GM12878 (cell line): ENCODE results near the gene CD79A. TPM values are rescaled to one million over a fixed set of nuclear protein-coding genes. Genes with fewer than 3 reads are reported as not detected.
A peak's percentile ranks its signal among the peaks of the same experiment; 100 is the strongest.

Source experiments
- ATAC-seq: fragments of 200-7000 bp; cut with Tn5 transposase; 3 replicates; pipeline ENCODE4 v1.9.1; 2020; ENCODE audit warnings: mild to moderate bottlenecking, moderate library complexity
- BruUV-seq: library from RNA; stranded (reverse); fragments of 400-500 nt; replicated peaks from 2 replicates; lab custom pipeline; 2021; lab: Mats Ljungman, UMichigan
- CTCF ChIA-PET: fragments of 300-600 bp; sonication (Branson Sonifier 250); formaldehyde crosslinking; extraction: SDS; loops from one replicate; lab custom pipeline; 2021; ENCODE audit warnings: inconsistent platforms; lab: Yijun Ruan, JAX
- POLR2A ChIA-PET: fragments of 350-600 bp; formaldehyde crosslinking; extraction: SDS; loops from one replicate; lab custom pipeline; 2021; ENCODE audit warnings: inconsistent platforms; lab: Charles Lee
- RAD21 ChIA-PET: fragments of 300-600 bp; sonication (Branson Sonifier 250); formaldehyde crosslinking; loops from one replicate; lab custom pipeline; 2023; ENCODE audit warnings: antibody characterized with exemption; ENCODE audit not compliant: unreplicated experiment; lab: Charles Lee
- SMC1A ChIA-PET: fragments of 300-600 bp; sonication (Branson Sonifier 250); formaldehyde crosslinking; loops from one replicate; lab custom pipeline; 2023; ENCODE audit not compliant: unreplicated experiment, uncharacterized antibody; lab: Charles Lee
- DNase-seq: peaks from one replicate; pipeline ENCODE4 v3.0.0-alpha.2; 2011; ENCODE audit warnings: low read depth, low spot score
- FAIRE-seq: peaks from 3 replicates; lab custom pipeline; 2011; peaks lifted over from hg19 to GRCh38; lab: Jason Lieb, UNC
- H2AFZ ChIP-seq: 2 replicates; pipeline ENCODE4 v1.6.0; 2011; ENCODE audit warnings: low read depth, low read length, control low read depth; ENCODE audit not compliant: control insufficient read depth
- H3K27ac ChIP-seq: 2 replicates; pipeline ENCODE4 v1.5.1; 2011; ENCODE audit warnings: control low read depth; ENCODE audit not compliant: control insufficient read depth, insufficient read depth
- H3K27me3 ChIP-seq, 2 experiments: replicated peaks in 1 of 2; 2 replicates each; pipeline versions ENCODE4 v1.6.0 to v1.6.1; 2011; ENCODE audit warnings: low read length in 1 of 2; ENCODE audit not compliant: control insufficient read depth in 2 of 2, insufficient read depth in 2 of 2
- H3K36me3 ChIP-seq, 2 experiments: 2 replicates each; pipeline ENCODE4 v1.5.1; 2011; ENCODE audit warnings: low read length in 1 of 2; ENCODE audit not compliant: control insufficient read depth in 2 of 2, insufficient read depth in 2 of 2
- H3K4me1 ChIP-seq: 2 replicates; pipeline ENCODE4 v1.6.1; 2011; ENCODE audit warnings: mild to moderate bottlenecking, low read length, moderate library complexity, mixed read lengths; ENCODE audit not compliant: control insufficient read depth, insufficient read depth
- H3K4me2 ChIP-seq: 2 replicates; pipeline ENCODE4 v1.6.0; 2011; ENCODE audit warnings: control low read depth; ENCODE audit not compliant: control insufficient read depth, insufficient read depth
- H3K4me3 ChIP-seq: fragments of 200-600 bp; sonication (generic); 2 replicates; pipeline ENCODE4 v1.5.1; 2016
- H3K79me2 ChIP-seq: 2 replicates; pipeline ENCODE4 v1.6.0; 2011; ENCODE audit warnings: low read length; ENCODE audit not compliant: control insufficient read depth, insufficient read depth
- H3K9ac ChIP-seq: 2 replicates; pipeline ENCODE4 v1.8.0; 2011; ENCODE audit warnings: low read length, control low read depth, mixed read lengths; ENCODE audit not compliant: control insufficient read depth, insufficient read depth
- H3K9me3 ChIP-seq: replicated peaks from 3 replicates; pipeline ENCODE4 v1.5.1; 2011; ENCODE audit warnings: mild to moderate bottlenecking, low read length; ENCODE audit not compliant: control insufficient read depth, insufficient read depth
- H4K20me1 ChIP-seq: 2 replicates; pipeline ENCODE4 v1.6.0; 2011; ENCODE audit not compliant: control insufficient read depth, insufficient read depth
- CBX3 ChIP-seq: fragments of 200-600 bp; sonication (generic); IDR thresholded peaks from 2 replicates; pipeline ENCODE4 v1.6.1; 2016; ENCODE audit warnings: low read depth, borderline replicate concordance
- DPF2 ChIP-seq: fragments of 450-650 bp; IDR thresholded peaks from 2 replicates; pipeline ENCODE4 v1.6.1; 2017; ENCODE audit warnings: mild to moderate bottlenecking
- ETV6 ChIP-seq, 2 experiments: fragments of 450-650 bp in 1 of 2; IDR thresholded peaks in 1 of 2; conservative IDR thresholded peaks in 1 of 2; 2 replicates each; pipeline ENCODE4 v1.6.1; 2014; ENCODE audit warnings: antibody characterized with exemption in 1 of 2, borderline replicate concordance in 1 of 2, low read depth in 1 of 2, mild to moderate bottlenecking in 1 of 2, moderate library complexity in 1 of 2
- HDGF ChIP-seq: fragments of 450-650 bp; IDR thresholded peaks from 2 replicates; pipeline ENCODE4 v1.6.1; 2016; ENCODE audit warnings: antibody characterized with exemption
- IRF4 ChIP-seq: IDR thresholded peaks from 2 replicates; pipeline ENCODE4 v1.6.1; 2011; ENCODE audit warnings: low read depth, low read length
- LARP7 ChIP-seq: fragments of 450-650 bp; IDR thresholded peaks from 2 replicates; pipeline ENCODE4 v1.6.1; 2017; ENCODE audit warnings: mild to moderate bottlenecking
- MYC ChIP-seq: IDR thresholded peaks from 2 replicates; pipeline ENCODE4 v1.6.1; 2011; ENCODE audit warnings: mild to moderate bottlenecking, low read length, moderate library complexity, inconsistent platforms; ENCODE audit not compliant: insufficient read depth, insufficient replicate concordance, insufficient read length, severe bottlenecking
- POLR2AphosphoS2 ChIP-seq: IDR thresholded peaks from 2 replicates; pipeline ENCODE4 v1.6.1; 2011; ENCODE audit warnings: low read depth, mild to moderate bottlenecking, low read length, improper control_type of control experiment, moderate library complexity
- POU2F2 ChIP-seq: IDR thresholded peaks from 3 replicates; pipeline ENCODE4 v1.6.1; 2011; ENCODE audit warnings: low read depth, mild to moderate bottlenecking, low read length, borderline replicate concordance
- RB1 ChIP-seq: fragments of 450-650 bp; formaldehyde crosslinking; IDR thresholded peaks from 2 replicates; pipeline ENCODE4 v1.6.1; 2017; ENCODE audit warnings: mild to moderate bottlenecking, borderline replicate concordance
- SIN3A ChIP-seq: IDR thresholded peaks from 2 replicates; pipeline ENCODE4 v1.6.1; 2012; ENCODE audit warnings: low read depth, low read length, improper control_type of control experiment
- STAT3 ChIP-seq: IDR thresholded peaks from 2 replicates; pipeline ENCODE4 v1.6.1; 2011; ENCODE audit warnings: low read depth, low read length, improper control_type of control experiment
- ZNF24 ChIP-seq: fragments of 450-650 bp; IDR thresholded peaks from 2 replicates; pipeline ENCODE4 v1.6.1; 2017; ENCODE audit warnings: antibody characterized with exemption, mild to moderate bottlenecking
- WGBS: methylation state at CpG from one replicate; pipeline ENCODE4 v1.1.6; 2016; ENCODE audit warnings: low lambda C conversion rate; ENCODE audit not compliant: insufficient replicate concordance, insufficient coverage; ENCODE audit errors: missing lambda C conversion rate; 5-methylcytosine and 5-hydroxymethylcytosine counted together
- in situ Hi-C: fragments of 300-500 bp; cut with MboI; formaldehyde crosslinking; loops from 9 replicates; pipeline ENCODE4 v1.14.3; 2018; ENCODE audit warnings: mixed read lengths
- intact Hi-C: fragments of 100-400 bp; cut with micrococcal nuclease; formaldehyde crosslinking; loops from one replicate; pipeline ENCODE4 v1.14.2; 2022; ENCODE audit not compliant: unreplicated experiment
- polyA plus RNA-seq, 11 experiments: library from polyadenylated mRNA; depleted of rRNA in 4 of 11; unstranded in 6 of 11; stranded (reverse) in 5 of 11; fragments of >200 nt; fragmentation: Nextera tagmentation in 4 of 11; fragmentation: Illumina TruSeq in 1 of 11; extraction: Ambion mirVana in 4 of 11; extraction: Trizol in 1 of 11; gene quantifications; 1 replicate in 1 of 11; 2 replicates in 10 of 11; pipeline versions ENCODE4 v1.2.1 to v1.2.3, GENCODE V29; 2011 to 2016; ENCODE audit warnings: inconsistent platforms in 2 of 11, missing spikeins in 2 of 11, low read depth in 1 of 11
- total RNA-seq, 4 experiments: library from RNA; depleted of rRNA in 3 of 4; stranded (reverse); fragments of >200 nt in 3 of 4; fragmentation: Illumina TruSeq in 1 of 4; extraction: Trizol in 1 of 4; gene quantifications; 2 replicates each; pipeline versions ENCODE4 v1.2.1 to v1.2.3, GENCODE V29; 2013 to 2021
- TF ChIP-seq, protein P1 (sequence below): IDR thresholded peaks from 2 replicates; pipeline ENCODE4 v1.6.1; 2011; ENCODE audit warnings: borderline replicate concordance, low read depth, mild to moderate bottlenecking, moderate library complexity, low read length; ENCODE audit not compliant: insufficient read depth, poor library complexity, severe bottlenecking

The CD79A gene
- total and polyA plus RNA-seq, 10 of the 15 experiments (the other 5 are each of a cell fraction or from before 2014, with no cell fraction given), result 38.8 to 414 (median 282) TPM

DNA sequence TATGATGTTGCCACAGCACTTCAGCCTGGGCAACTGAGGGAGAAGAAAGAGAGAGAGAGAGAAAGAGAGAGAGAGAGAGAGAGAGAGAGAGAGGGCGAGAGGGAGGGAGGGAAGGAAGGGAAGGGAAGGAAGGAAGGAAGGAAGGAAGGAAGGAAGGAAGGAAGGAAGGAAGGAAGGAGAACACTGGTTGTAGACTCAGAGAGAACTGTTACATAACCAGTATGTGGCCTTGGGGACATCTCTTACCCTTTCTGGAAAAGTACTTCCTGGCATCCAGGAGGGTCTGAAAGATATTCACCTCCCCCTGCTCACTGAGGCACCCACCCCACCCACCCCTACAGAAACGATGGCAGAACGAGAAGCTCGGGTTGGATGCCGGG is 3.2 kb downstream of the CD79A start:
- Histone ChIP-seq H4K20me1 (no peaks in the 10 kb centered on the region), H3K79me2 (peaks cover 63% of the 10 kb centered on the region), H3K27ac (no peak overlapping the region), H3K9ac (no peak overlapping the region), H3K4me3 (no peak overlapping the region)
- no peak for ATAC-seq
- intact Hi-C loops, result no loop called here
- CTCF ChIA-PET, result no interaction called here
- no peak for DNase-seq
- TF ChIP-seq HDGF (0 out of 2 replicates have a peak, but pooled peaks have one; percentile 27), ETV6 (conservative IDR thresholded peaks at IDR 0.05 in 1 of 2, IDR thresholded peaks at IDR 0.05 in 1 of 2; ENCODE audit: borderline replicate concordance in 1 of 2, low read depth in 1 of 2) (peak in 1 of 2 experiments; percentile 68; a peak in 2 of 4 replicates), RB1 (no peak)
- TF ChIP-seq, all 136 proteins: peak for 2
- no peaks in the 10 kb centered on the region for H3K27me3 ChIP-seq
- H3K4me1 ChIP-seq, result peaks cover 30% of the 10 kb centered on the region
- in situ Hi-C loops, result no loop called here
- H2AFZ ChIP-seq, result no peak overlapping the region
- FAIRE-seq, result no peak
- ChIA-PET POLR2A (no interaction called here), SMC1A (no interaction called here), RAD21 (no interaction called here)
- no TSS peak for BruUV-seq
- peaks cover 3 to 4% of the 10 kb centered on the region in 2 experiments; a peak in 3 of 4 replicates for H3K36me3 ChIP-seq
- no peaks in the 10 kb centered on the region for H3K9me3 ChIP-seq
- no peak overlapping the region for H3K4me2 ChIP-seq
- 52% methylated on average over 5 of the region's 5 CpGs for WGBS

DNA sequence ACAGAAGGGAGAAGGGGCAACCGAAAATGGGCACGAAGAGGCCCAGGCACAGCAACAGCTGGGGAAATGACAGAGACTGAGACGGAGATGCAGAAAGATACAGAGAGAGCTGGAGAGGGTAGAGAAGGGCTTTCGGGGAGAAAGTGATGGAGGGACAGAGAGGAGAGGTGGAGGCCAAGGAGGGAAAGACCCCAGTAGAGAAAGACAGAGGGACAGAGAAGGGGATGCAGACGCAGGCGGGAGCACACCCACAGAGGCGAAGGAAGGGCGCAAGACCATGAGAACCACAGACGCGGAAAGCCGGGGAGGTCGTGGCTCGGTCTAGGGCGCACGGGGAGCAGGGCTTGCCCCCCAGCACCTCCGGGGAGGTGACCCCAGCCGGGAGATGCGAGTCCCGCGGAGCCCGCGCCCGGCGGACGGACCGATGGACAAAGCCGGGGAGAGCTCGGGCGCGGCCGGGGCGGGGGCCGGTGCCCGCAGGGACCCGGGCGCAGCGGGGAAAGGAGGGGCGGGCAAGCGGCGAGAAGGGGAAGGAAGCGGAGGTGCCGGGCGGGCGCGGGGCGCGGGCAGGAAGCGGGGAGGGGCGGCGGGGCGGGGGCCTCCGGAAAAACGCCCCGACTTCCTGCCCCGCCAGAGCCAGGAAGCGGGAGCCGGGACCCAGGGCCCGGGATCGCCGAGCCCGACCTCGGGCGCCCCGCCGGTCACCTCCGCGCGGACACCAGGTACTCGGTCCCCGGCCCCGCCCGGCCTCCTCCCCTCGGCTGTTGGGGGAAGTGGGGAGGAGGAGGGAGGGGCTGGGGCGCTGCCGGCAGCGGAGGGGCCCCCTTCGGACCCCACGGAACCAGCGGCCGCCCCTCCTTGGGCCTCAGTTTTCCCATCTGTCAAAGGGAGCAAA is 5.7 kb downstream of the CD79A start, which contains the start of gene ARHGEF1:
Gene ARHGEF1 (plus strand): TSS at position 617 of the 895 bp plus-strand sequence. CDS start 4,899 bp downstream, outside the sequence.
- FAIRE-seq (peak; percentile 18), ATAC-seq (peak; percentile 36), DNase-seq (no peak)
- POLR2A ChIA-PET, result interaction anchor here (0.6 to 6.9 kb wide), 8 partner anchors 10 to 623 kb away, joined by 3 to 90 read pairs (median 6); partner anchors contain the start of gene RPS19
- Histone ChIP-seq H3K4me1 (peaks cover 34% of the 10 kb centered on the region), H3K79me2 (peaks cover 73% of the 10 kb centered on the region), H3K4me3 (peak within 1 kb of the TSS; percentile 89), H3K9ac (peak within 1 kb of the TSS; percentile 73), H3K36me3 (peaks cover 4 to 7% of the 10 kb centered on the region in 2 experiments; a peak in 3 of 4 replicates), H3K27ac (peak within 1 kb of the TSS; percentile 87), H2AFZ (peak within 1 kb of the TSS; percentile 42), H3K9me3 (no peaks in the 10 kb centered on the region), H3K4me2 (peak within 1 kb of the TSS; percentile 90), H3K27me3 (no peaks in the 10 kb centered on the region), H4K20me1 (no peaks in the 10 kb centered on the region)
- CTCF ChIA-PET, result interaction anchor here (6.2 to 10.8 kb wide), 2 partner anchors 8 to 23 kb away, joined by 49 to 136 read pairs; partner anchors contain the start of genes CD79A and RPS19
- no TSS peak for BruUV-seq
- RAD21 ChIA-PET, result interaction anchor here (7.1 kb wide), 1 partner anchor 9 kb away, joined by 120 read pairs; the partner anchor contains the start of gene CD79A
- in situ Hi-C loops (no loop called here), intact Hi-C loops (no loop called here)
- SMC1A ChIA-PET, result interaction anchor here (0.7 to 2.1 kb wide), 2 partner anchors 20 to 23 kb away, joined by 3 to 6 read pairs; partner anchors contain the start of gene RPS19
- WGBS, result 0% methylated on average over 26 of the region's 80 CpGs
- TF ChIP-seq POU2F2 (peak; percentile 14; the same call in 1 of the 3 replicates), MYC (peak; percentile 31), IRF4 (no peak), ZNF24 (no peak), POLR2AphosphoS2 (peak; percentile 94), STAT3 (no peak), CBX3 (no peak), LARP7 (0 out of 2 replicates have a peak, but pooled peaks have one; percentile 34), SIN3A (peak; percentile 56; the same call in 1 of the 2 replicates), DPF2 (0 out of 2 replicates have a peak, but pooled peaks have one; percentile 44)
- TF ChIP-seq, protein P1, sequence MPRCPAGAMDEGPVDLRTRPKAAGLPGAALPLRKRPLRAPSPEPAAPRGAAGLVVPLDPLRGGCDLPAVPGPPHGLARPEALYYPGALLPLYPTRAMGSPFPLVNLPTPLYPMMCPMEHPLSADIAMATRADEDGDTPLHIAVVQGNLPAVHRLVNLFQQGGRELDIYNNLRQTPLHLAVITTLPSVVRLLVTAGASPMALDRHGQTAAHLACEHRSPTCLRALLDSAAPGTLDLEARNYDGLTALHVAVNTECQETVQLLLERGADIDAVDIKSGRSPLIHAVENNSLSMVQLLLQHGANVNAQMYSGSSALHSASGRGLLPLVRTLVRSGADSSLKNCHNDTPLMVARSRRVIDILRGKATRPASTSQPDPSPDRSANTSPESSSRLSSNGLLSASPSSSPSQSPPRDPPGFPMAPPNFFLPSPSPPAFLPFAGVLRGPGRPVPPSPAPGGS, result peak; percentile 87
